ENCODE data around the gene CCBE1.
"Not testable (repeated sequence)": the region's sequence is repeated elsewhere in the genome, so short reads cannot be mapped to it uniquely, and the experiment has no call there.

Gene CCBE1

GRCh38 chr18:59540780-59541179, 156.4 kb downstream of the CCBE1 start:
- no peak for DNase-seq
- TF ChIP-seq POLR2A (IDR thresholded peaks at IDR 0.05; ENCODE audit: low read length) (no peak), GATA1 (IDR thresholded peaks at IDR 0.05; ENCODE audit: low read depth, low read length) (no peak)

GRCh38 chr18:59540346-59540745, 156.9 kb downstream of the CCBE1 start:
- no peak for DNase-seq
- TF ChIP-seq GATA1 (IDR thresholded peaks at IDR 0.05; ENCODE audit: low read depth, low read length) (no peak), POLR2A (IDR thresholded peaks at IDR 0.05; ENCODE audit: low read length) (no peak)

GRCh38 chr18:59539108-59539507, 158.1 kb downstream of the CCBE1 start:
- no peak for DNase-seq
- TF ChIP-seq POLR2A (IDR thresholded peaks at IDR 0.05; ENCODE audit: low read length) = no peak
- no peak for TF ChIP-seq GATA1 (IDR thresholded peaks at IDR 0.05; ENCODE audit: low read depth, low read length)

GRCh38 chr18:59537579-59537978, 159.6 kb downstream of the CCBE1 start:
- no peak for TF ChIP-seq GATA1 (IDR thresholded peaks at IDR 0.05; ENCODE audit: low read depth, low read length)
- no peak for TF ChIP-seq POLR2A (IDR thresholded peaks at IDR 0.05; ENCODE audit: low read length)

GRCh38 chr18:59536166-59536565, 161.1 kb downstream of the CCBE1 start:
- TF ChIP-seq GATA1 (IDR thresholded peaks at IDR 0.05; ENCODE audit: low read depth, low read length) = no peak
- no peak for TF ChIP-seq POLR2A (IDR thresholded peaks at IDR 0.05; ENCODE audit: low read length)
- DNase-seq = no peak

More at GRCh38 chr18:59537579-59537978, 159.6 kb downstream of the CCBE1 start:
- no peak for DNase-seq

GRCh38 chr18:59535055-59535454, 162.2 kb downstream of the CCBE1 start:
- TF ChIP-seq POLR2A (IDR thresholded peaks at IDR 0.05; ENCODE audit: low read length) = no peak
- TF ChIP-seq GATA1 (IDR thresholded peaks at IDR 0.05; ENCODE audit: low read depth, low read length) = no peak
- DNase-seq = no peak

GRCh38 chr18:59528866-59529265, 168.4 kb downstream of the CCBE1 start:
- DNase-seq = no peak
- TF ChIP-seq POLR2A (IDR thresholded peaks at IDR 0.05; ENCODE audit: low read length) (no peak), GATA1 (IDR thresholded peaks at IDR 0.05; ENCODE audit: low read depth, low read length) (no peak)

- no peak for DNase-seq
- TF ChIP-seq POLR2A (IDR thresholded peaks at IDR 0.05; ENCODE audit: low read length) = no peak
- no peak for TF ChIP-seq GATA1 (IDR thresholded peaks at IDR 0.05; ENCODE audit: low read depth, low read length)
These were observed 176.5 kb downstream of the CCBE1 start for GRCh38 chr18:59520562-59521355.

GRCh38 chr18:59518705-59519104, 178.5 kb downstream of the CCBE1 start:
- TF ChIP-seq POLR2A (IDR thresholded peaks at IDR 0.05; ENCODE audit: low read length) (no peak), GATA1 (IDR thresholded peaks at IDR 0.05; ENCODE audit: low read depth, low read length) (no peak)
- DNase-seq = no peak

GRCh38 chr18:59517446-59518165, 179.6 kb downstream of the CCBE1 start:
- DNase-seq = peak in 1 of 2 experiments; percentile 39
- TF ChIP-seq GATA1 (IDR thresholded peaks at IDR 0.05; ENCODE audit: low read depth, low read length) (no peak), POLR2A (IDR thresholded peaks at IDR 0.05; ENCODE audit: low read length) (no peak)

- no peak for TF ChIP-seq POLR2A (IDR thresholded peaks at IDR 0.05; ENCODE audit: low read length)
- no peak for TF ChIP-seq GATA1 (IDR thresholded peaks at IDR 0.05; ENCODE audit: low read depth, low read length)
- DNase-seq = peak; percentile 50 to 68
These were observed 180.7 kb downstream of the CCBE1 start for GRCh38 chr18:59516356-59517155.

GRCh38 chr18:59515956-59516355, 181.3 kb downstream of the CCBE1 start:
- not testable (repeated sequence) for DNase-seq

GRCh38 chr18:59515147-59515546, 182.1 kb downstream of the CCBE1 start:
- no peak for DNase-seq
- TF ChIP-seq GATA1 (IDR thresholded peaks at IDR 0.05; ENCODE audit: low read depth, low read length) = no peak
- no peak for TF ChIP-seq POLR2A (IDR thresholded peaks at IDR 0.05; ENCODE audit: low read length)

- TF ChIP-seq POLR2A (IDR thresholded peaks at IDR 0.05; ENCODE audit: low read length) (no peak), GATA1 (IDR thresholded peaks at IDR 0.05; ENCODE audit: low read depth, low read length) (no peak)
- DNase-seq = peak in 1 of 2 experiments; percentile 51
These were observed 183.0 kb downstream of the CCBE1 start for GRCh38 chr18:59514203-59514602.

All from erythroblast (primary cell).